Tibial nerve (tissue), 4 donors: ENCODE measurements around the gene CD47. TPM values are rescaled to one million over a fixed set of nuclear protein-coding genes. Genes with fewer than 3 reads are reported as not detected.

Experiments used
- DNase-seq, 2 donors: peaks; one replicate each; pipeline ENCODE4 v3.0.0-alpha.2; 2019; ENCODE audit warnings: low spot score in 2 of 2
- H3K27ac ChIP-seq, 4 donors: fragments of 200-600 bp; sonication (generic) in 3 of 4; one replicate each; pipeline ENCODE4 v1.5.1; 2017 to 2019; ENCODE audit warnings: mild to moderate bottlenecking in 1 of 4
- H3K27me3 ChIP-seq, 2 donors: fragments of 200-600 bp; sonication (generic) in 1 of 2; one replicate each; pipeline versions ENCODE4 v1.5.1 to v1.6.0; 2017 to 2019
- H3K36me3 ChIP-seq, 3 donors: fragments of 200-600 bp; sonication (generic); one replicate each; pipeline ENCODE4 v1.5.1; 2018 to 2019
- H3K4me1 ChIP-seq, 4 donors: fragments of 200-600 bp; sonication (generic) in 3 of 4; one replicate each; pipeline ENCODE4 v1.5.1; 2017 to 2019
- H3K4me3 ChIP-seq, 4 donors: fragments of 200-600 bp; sonication (generic) in 3 of 4; one replicate each; pipeline ENCODE4 v1.5.1; 2017 to 2019; ENCODE audit warnings: mild to moderate bottlenecking in 1 of 4, moderate library complexity in 1 of 4
- H3K9me3 ChIP-seq, 4 donors: fragments of 200-600 bp; sonication (generic) in 3 of 4; one replicate each; pipeline ENCODE4 v1.5.1; 2017 to 2019
- EP300 ChIP-seq, 2 donors: sonication (generic); formaldehyde crosslinking; IDR thresholded peaks; one replicate each; pipeline ENCODE4 v1.6.1; 2017; ENCODE audit warnings: antibody characterized with exemption in 2 of 2, mild to moderate bottlenecking in 1 of 2
- POLR2A ChIP-seq, 2 donors: fragments of 450-650 bp; IDR thresholded peaks; one replicate each; pipeline ENCODE4 v1.6.1; 2017; ENCODE audit warnings: antibody characterized with exemption in 2 of 2, mild to moderate bottlenecking in 2 of 2, moderate library complexity in 2 of 2
- WGBS, 2 donors: methylation state at CpG; one replicate each; pipeline ENCODE4 v1.1.5; 2018; 5-methylcytosine and 5-hydroxymethylcytosine counted together
- total RNA-seq, 4 donors: library from RNA; depleted of rRNA; stranded (reverse); fragments of >200 nt; gene quantifications; one replicate each; pipeline ENCODE4 v1.1.0, GENCODE V29; 2016
- TF ChIP-seq, protein P1 (sequence below), 5 experiments: fragments of 200-600 bp in 3 of 5; fragments of 450-650 bp in 2 of 5; sonication (generic) in 3 of 5; IDR thresholded peaks; one replicate each; pipeline ENCODE4 v1.5.1; 2016 to 2019; ENCODE audit warnings: antibody characterized with exemption in 5 of 5, mild to moderate bottlenecking in 3 of 5, moderate library complexity in 2 of 5

The CD47 gene
- total RNA-seq, 4 donors from 2014 or later, result 57.9 to 63.9 (median 60.5) TPM

DNA sequence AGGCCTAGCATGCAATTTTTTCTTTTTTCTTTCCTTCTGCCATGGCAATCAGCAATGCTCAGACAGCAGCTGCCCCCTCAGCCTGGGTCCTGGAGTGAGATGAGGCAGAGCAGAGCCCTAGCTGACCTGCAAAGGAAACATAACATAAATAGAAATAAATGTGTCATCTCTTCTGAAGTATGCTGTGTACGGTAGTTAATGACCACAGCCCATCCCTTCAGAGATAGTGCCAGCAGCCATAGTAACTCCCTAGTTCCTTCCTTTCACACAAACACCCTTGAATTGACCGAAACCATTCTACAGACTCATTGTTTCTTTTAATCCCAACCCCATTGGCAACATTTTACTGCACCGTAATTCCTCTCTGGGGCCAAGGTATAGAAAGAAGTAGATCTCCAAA lies 8.4 kb upstream of the CD47 start:
- TF ChIP-seq EP300 (IDR thresholded peaks at IDR 0.05) (no peak), POLR2A (IDR thresholded peaks at IDR 0.05) (no peak)
- TF ChIP-seq, protein P1, sequence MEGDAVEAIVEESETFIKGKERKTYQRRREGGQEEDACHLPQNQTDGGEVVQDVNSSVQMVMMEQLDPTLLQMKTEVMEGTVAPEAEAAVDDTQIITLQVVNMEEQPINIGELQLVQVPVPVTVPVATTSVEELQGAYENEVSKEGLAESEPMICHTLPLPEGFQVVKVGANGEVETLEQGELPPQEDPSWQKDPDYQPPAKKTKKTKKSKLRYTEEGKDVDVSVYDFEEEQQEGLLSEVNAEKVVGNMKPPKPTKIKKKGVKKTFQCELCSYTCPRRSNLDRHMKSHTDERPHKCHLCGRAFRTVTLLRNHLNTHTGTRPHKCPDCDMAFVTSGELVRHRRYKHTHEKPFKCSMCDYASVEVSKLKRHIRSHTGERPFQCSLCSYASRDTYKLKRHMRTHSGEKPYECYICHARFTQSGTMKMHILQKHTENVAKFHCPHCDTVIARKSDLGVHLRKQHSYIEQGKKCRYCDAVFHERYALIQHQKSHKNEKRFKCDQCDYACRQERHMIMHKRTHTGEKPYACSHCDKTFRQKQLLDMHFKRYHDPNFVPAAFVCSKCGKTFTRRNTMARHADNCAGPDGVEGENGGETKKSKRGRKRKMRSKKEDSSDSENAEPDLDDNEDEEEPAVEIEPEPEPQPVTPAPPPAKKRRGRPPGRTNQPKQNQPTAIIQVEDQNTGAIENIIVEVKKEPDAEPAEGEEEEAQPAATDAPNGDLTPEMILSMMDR (IDR thresholded peaks at IDR 0.05), result no peak
- Histone ChIP-seq H3K36me3 (no peaks in the 10 kb centered on the region), H3K4me3 (no peak overlapping the region), H3K27me3 (no peaks in the 10 kb centered on the region), H3K9me3 (no peaks in the 10 kb centered on the region), H3K4me1 (peaks cover 0 to 2% (median 0%) of the 10 kb centered on the region in 4 donors), H3K27ac (no peak overlapping the region)
- DNase-seq, result no peak
- WGBS, 2 donors, result 60 to 65% methylated on average over 3 of the region's 3 CpGs

GRCh38 chr3:108098003-108098370 lies 7.2 kb upstream of the CD47 start:
- Histone ChIP-seq H3K27ac (no peak overlapping the region), H3K36me3 (no peaks in the 10 kb centered on the region), H3K27me3 (no peaks in the 10 kb centered on the region), H3K4me1 (no peaks in the 10 kb centered on the region), H3K9me3 (no peaks in the 10 kb centered on the region), H3K4me3 (no peak overlapping the region)
- TF ChIP-seq, protein P1 (IDR thresholded peaks at IDR 0.05), result no peak
- TF ChIP-seq POLR2A (IDR thresholded peaks at IDR 0.05), result no peak
- TF ChIP-seq EP300 (IDR thresholded peaks at IDR 0.05), result no peak
- DNase-seq, result no peak
- WGBS, 2 donors, result 72 to 88% methylated on average over 2 of the region's 2 CpGs

- Histone ChIP-seq H3K27me3 (no peaks in the 10 kb centered on the region), H3K36me3 (no peaks in the 10 kb centered on the region), H3K4me1 (no peaks in the 10 kb centered on the region), H3K4me3 (no peak overlapping the region), H3K27ac (no peak overlapping the region), H3K9me3 (no peaks in the 10 kb centered on the region)
- no peak for TF ChIP-seq POLR2A (IDR thresholded peaks at IDR 0.05)
- TF ChIP-seq EP300 (IDR thresholded peaks at IDR 0.05), result no peak
- TF ChIP-seq, protein P1 (IDR thresholded peaks at IDR 0.05), result no peak
- 83% methylated on average over 8 of the region's 8 CpGs for WGBS, 2 donors
- no peak for DNase-seq
Observed at GRCh38 chr3:108097322-108098002, 6.6 kb upstream of the CD47 start.

DNA sequence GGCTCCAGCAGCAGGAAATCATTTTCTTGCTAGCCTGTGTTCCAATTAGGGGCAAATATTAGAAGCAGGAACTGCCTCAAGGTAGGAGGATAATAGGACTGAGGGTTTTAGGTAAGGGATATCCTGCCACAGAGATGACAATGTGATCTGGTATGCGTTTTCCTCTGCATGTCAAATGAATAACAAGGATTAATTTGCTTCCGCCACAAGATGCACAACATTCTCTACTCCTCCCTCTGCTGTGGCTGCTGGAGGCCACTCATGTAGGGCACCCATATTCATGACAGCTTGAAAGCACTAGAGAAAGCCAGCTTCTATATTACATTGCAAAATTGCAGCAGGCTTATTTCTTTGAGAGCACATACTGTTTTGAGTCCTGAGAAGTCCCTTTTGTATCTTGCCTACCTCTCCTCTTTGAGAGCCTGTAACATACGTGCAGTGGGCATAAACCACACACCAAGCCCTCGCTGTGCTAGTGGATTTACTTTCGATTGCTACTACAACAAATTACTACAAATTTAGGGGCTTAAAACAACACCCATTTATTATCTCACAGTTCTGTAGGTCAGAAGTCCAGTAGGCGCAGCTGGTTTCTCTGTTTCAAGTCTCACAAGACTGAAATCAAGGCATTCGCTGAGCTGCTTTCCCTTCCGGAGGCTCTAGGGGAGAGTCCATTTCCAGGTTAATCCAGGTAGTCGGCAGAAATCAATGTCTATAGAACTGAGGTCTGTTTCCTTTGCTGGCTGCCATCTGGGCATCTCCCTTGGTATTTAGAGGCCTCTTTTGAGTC lies 5.9 kb upstream of the CD47 start:
- Histone ChIP-seq H3K27me3 (no peaks in the 10 kb centered on the region), H3K4me3 (no peak overlapping the region), H3K36me3 (no peaks in the 10 kb centered on the region), H3K27ac (no peak overlapping the region), H3K9me3 (no peaks in the 10 kb centered on the region), H3K4me1 (peaks cover 0 to 3% (median 0%) of the 10 kb centered on the region in 4 donors)
- TF ChIP-seq EP300 (IDR thresholded peaks at IDR 0.05), result no peak
- TF ChIP-seq, protein P1 (IDR thresholded peaks at IDR 0.05), result no peak
- TF ChIP-seq POLR2A (IDR thresholded peaks at IDR 0.05), result no peak
- 85 to 88% methylated on average over 9 of the region's 9 CpGs for WGBS, 2 donors
- DNase-seq, result no peak

GRCh38 chr3:108093616-108094015 lies 2.8 kb upstream of the CD47 start:
- H3K4me1 ChIP-seq, result peaks cover 0 to 19% (median 0%) of the 10 kb centered on the region in 4 donors
- DNase-seq, result no peak
- WGBS, 2 donors, result 81% methylated on average over 3 of the region's 3 CpGs
- no peaks in the 10 kb centered on the region for H3K36me3 ChIP-seq
- no peak overlapping the region for H3K27ac ChIP-seq
- no peaks in the 10 kb centered on the region for H3K9me3 ChIP-seq
- no peak overlapping the region for H3K4me3 ChIP-seq
- no peaks in the 10 kb centered on the region for H3K27me3 ChIP-seq
- TF ChIP-seq, protein P1 (IDR thresholded peaks at IDR 0.05), result no peak
- TF ChIP-seq EP300 (IDR thresholded peaks at IDR 0.05), result no peak
- TF ChIP-seq POLR2A (IDR thresholded peaks at IDR 0.05), result no peak
